Neural progenitor cell (in vitro differentiated cells): Measurements from ENCODE around the gene CELSR1. TPM values are rescaled to one million over a fixed set of nuclear protein-coding genes. Genes with fewer than 3 reads are reported as not detected.

Experiments
- DNase-seq: peaks from one replicate; pipeline ENCODE4 v3.0.0-alpha.2; 2016; ENCODE audit warnings: low spot score
- H2AFZ ChIP-seq: fragments of 200-600 bp; sonication (generic); replicated peaks from 2 replicates; pipeline ENCODE4 v1.6.1; 2016; ENCODE audit warnings: antibody characterized with exemption
- H3F3A ChIP-seq: fragments of 200-600 bp; sonication (generic); 2 replicates; pipeline ENCODE4 v1.6.1; 2016; ENCODE audit warnings: antibody characterized with exemption, low read depth
- H3K27ac ChIP-seq: fragments of 200-600 bp; sonication (generic); 2 replicates; pipeline ENCODE4 v1.5.1; 2016; ENCODE audit warnings: mild to moderate bottlenecking
- H3K27me3 ChIP-seq: fragments of 200-600 bp; sonication (generic); 2 replicates; pipeline ENCODE4 v1.6.1; 2016; ENCODE audit warnings: mild to moderate bottlenecking, moderate library complexity
- H3K36me3 ChIP-seq: fragments of 200-600 bp; sonication (generic); 2 replicates; pipeline ENCODE4 v1.5.1; 2016
- H3K4me1 ChIP-seq: fragments of 200-600 bp; sonication (generic); 2 replicates; pipeline ENCODE4 v1.6.1; 2016; ENCODE audit warnings: mixed run types
- H3K4me2 ChIP-seq: fragments of 200-600 bp; sonication (generic); 2 replicates; pipeline ENCODE4 v1.6.1; 2016
- H3K4me3 ChIP-seq: fragments of 200-600 bp; sonication (generic); 2 replicates; pipeline ENCODE4 v1.5.1; 2016
- H3K79me2 ChIP-seq: fragments of 200-600 bp; sonication (generic); 2 replicates; pipeline ENCODE4 v1.6.1; 2016; ENCODE audit warnings: low read depth
- H3K9ac ChIP-seq: fragments of 200-600 bp; sonication (generic); 2 replicates; pipeline ENCODE4 v1.6.1; 2016
- H3K9me3 ChIP-seq: fragments of 200-600 bp; sonication (generic); 2 replicates; pipeline ENCODE4 v1.5.1; 2016; ENCODE audit warnings: low read depth
- H4K20me1 ChIP-seq: fragments of 200-600 bp; sonication (generic); 2 replicates; pipeline ENCODE4 v1.6.1; 2016; ENCODE audit warnings: low read depth
- H3K27ac Mint-ChIP-seq: 3 replicates; pipeline ENCODE4 v1.8.0; 2021; ENCODE audit warnings: mixed read lengths
- H3K27me3 Mint-ChIP-seq: 2 replicates; pipeline ENCODE4 v1.8.0; 2022; ENCODE audit warnings: low read depth, mild to moderate bottlenecking, inconsistent platforms, moderate library complexity, mixed read lengths; ENCODE audit not compliant: insufficient read depth
- H3K36me3 Mint-ChIP-seq: 3 replicates; pipeline ENCODE4 v1.8.0; 2021; ENCODE audit warnings: mixed read lengths
- H3K4me1 Mint-ChIP-seq: 3 replicates; pipeline ENCODE4 v1.8.0; 2021; ENCODE audit warnings: mixed read lengths
- H3K4me3 Mint-ChIP-seq: 3 replicates; pipeline ENCODE4 v1.8.0; 2021; ENCODE audit warnings: mild to moderate bottlenecking, moderate library complexity, mixed read lengths
- H3K9me3 Mint-ChIP-seq: 3 replicates; pipeline ENCODE4 v1.8.0; 2020; ENCODE audit warnings: mixed read lengths
- CTCF ChIP-seq: fragments of 200-600 bp; sonication (generic); IDR thresholded peaks from 2 replicates; pipeline ENCODE4 v1.5.1; 2017; ENCODE audit warnings: antibody characterized with exemption, mild to moderate bottlenecking
- EZH2 ChIP-seq: fragments of 200-600 bp; sonication (generic); IDR thresholded peaks from 2 replicates; pipeline ENCODE4 v1.6.1; 2017; ENCODE audit warnings: antibody characterized with exemption, mild to moderate bottlenecking, moderate library complexity
- EZH2phosphoT487 ChIP-seq: fragments of 200-600 bp; sonication (generic); IDR thresholded peaks from 2 replicates; pipeline ENCODE4 v1.6.1; 2017; ENCODE audit warnings: antibody characterized with exemption
- total RNA-seq: library from RNA; depleted of rRNA; stranded (reverse); fragments of >200 nt; gene quantifications from 2 replicates; pipeline ENCODE4 v1.2.3, GENCODE V29; 2015; ENCODE audit warnings: low replicate concordance

CELSR1 gene
- total RNA-seq, 1 donor from 2014 or later, result 12.3 TPM

- Histone ChIP-seq H3F3A (no peaks in the 10 kb centered on the region), H2AFZ (no peak overlapping the region), H3K36me3 (no peaks in the 10 kb centered on the region), H3K9ac (no peak overlapping the region), H3K4me2 (no peak overlapping the region), H3K27ac (no peak overlapping the region), H4K20me1 (no peaks in the 10 kb centered on the region), H3K4me3 (no peak overlapping the region), H3K9me3 (no peaks in the 10 kb centered on the region), H3K79me2 (no peaks in the 10 kb centered on the region), H3K4me1 (no peaks in the 10 kb centered on the region), H3K27me3 (no peaks in the 10 kb centered on the region)
- no peak overlapping the region for H3K4me3 Mint-ChIP-seq
- no peak for TF ChIP-seq CTCF
- no peak for TF ChIP-seq EZH2phosphoT487
- TF ChIP-seq EZH2, result no peak
- peaks cover 16% of the 10 kb centered on the region for H3K36me3 Mint-ChIP-seq
- peaks cover 5% of the 10 kb centered on the region for H3K27me3 Mint-ChIP-seq
- DNase-seq, result no peak
- H3K4me1 Mint-ChIP-seq, result peaks cover 4% of the 10 kb centered on the region
- H3K9me3 Mint-ChIP-seq, result no peaks in the 10 kb centered on the region
- H3K27ac Mint-ChIP-seq, result no peak overlapping the region
Observed at GRCh38 chr22:46362934-46363515, 174.4 kb downstream of the CELSR1 start.

GRCh38 chr22:46362203-46362933 lies 175.1 kb downstream of the CELSR1 start:
- H2AFZ ChIP-seq, result no peak overlapping the region
- no peaks in the 10 kb centered on the region for H3K4me1 ChIP-seq
- no peak for TF ChIP-seq EZH2
- peaks cover 5% of the 10 kb centered on the region for H3K27me3 Mint-ChIP-seq
- H3K4me3 Mint-ChIP-seq, result no peak overlapping the region
- H3K36me3 Mint-ChIP-seq, result peaks cover 16% of the 10 kb centered on the region
- no peak overlapping the region for H3K27ac ChIP-seq
- H3K9me3 ChIP-seq, result no peaks in the 10 kb centered on the region
- no peaks in the 10 kb centered on the region for H4K20me1 ChIP-seq
- DNase-seq, result no peak
- H3K27ac Mint-ChIP-seq, result no peak overlapping the region
- H3K4me3 ChIP-seq, result no peak overlapping the region
- no peaks in the 10 kb centered on the region for H3K9me3 Mint-ChIP-seq
- no peaks in the 10 kb centered on the region for H3K27me3 ChIP-seq
- H3F3A ChIP-seq, result no peaks in the 10 kb centered on the region
- H3K4me1 Mint-ChIP-seq, result no peaks in the 10 kb centered on the region
- H3K4me2 ChIP-seq, result no peak overlapping the region
- H3K79me2 ChIP-seq, result no peaks in the 10 kb centered on the region
- H3K9ac ChIP-seq, result no peak overlapping the region
- no peaks in the 10 kb centered on the region for H3K36me3 ChIP-seq

GRCh38 chr22:46361826-46362202 lies 175.6 kb downstream of the CELSR1 start:
- no peak overlapping the region for H3K27ac Mint-ChIP-seq

More at GRCh38 chr22:46361826-46362202, 175.6 kb downstream of the CELSR1 start:
- Histone ChIP-seq H2AFZ (no peak overlapping the region), H4K20me1 (no peaks in the 10 kb centered on the region), H3K9ac (no peak overlapping the region), H3K4me1 (no peaks in the 10 kb centered on the region), H3K27ac (no peak overlapping the region), H3K79me2 (no peaks in the 10 kb centered on the region), H3F3A (no peaks in the 10 kb centered on the region), H3K9me3 (no peaks in the 10 kb centered on the region), H3K27me3 (no peaks in the 10 kb centered on the region), H3K4me3 (no peak overlapping the region), H3K36me3 (no peaks in the 10 kb centered on the region), H3K4me2 (no peak overlapping the region)
- no peak for DNase-seq
- H3K4me3 Mint-ChIP-seq, result no peak overlapping the region
- peaks cover 16% of the 10 kb centered on the region for H3K36me3 Mint-ChIP-seq
- no peaks in the 10 kb centered on the region for H3K4me1 Mint-ChIP-seq
- H3K9me3 Mint-ChIP-seq, result no peaks in the 10 kb centered on the region
- H3K27me3 Mint-ChIP-seq, result peaks cover 5% of the 10 kb centered on the region
- TF ChIP-seq EZH2phosphoT487 (no peak), EZH2 (no peak), CTCF (no peak)
